Esophagus (tissue), 2 donors: ENCODE measurements around the gene LIPA. TPM values are rescaled to one million over a fixed set of nuclear protein-coding genes. Genes with fewer than 3 reads are reported as not detected.
"Not testable (repeated sequence)": the region's sequence is repeated elsewhere in the genome, so short reads cannot be mapped to it uniquely, and the experiment has no call there.

Experiments
- H3K27ac ChIP-seq, 2 donors: one replicate each; pipeline ENCODE4 v1.5.1; 2013; ENCODE audit warnings: low read depth in 2 of 2, mild to moderate bottlenecking in 2 of 2, inconsistent platforms in 1 of 2, low read length in 1 of 2, moderate library complexity in 1 of 2
- H3K27me3 ChIP-seq, 2 donors: one replicate each; pipeline ENCODE4 v1.6.1; 2013; ENCODE audit warnings: low read length in 2 of 2, control low read depth in 1 of 2, mild to moderate bottlenecking in 1 of 2; ENCODE audit not compliant: insufficient read depth in 2 of 2, control insufficient read depth in 1 of 2
- H3K36me3 ChIP-seq, 2 donors: one replicate each; pipeline ENCODE4 v1.6.1; 2013; ENCODE audit warnings: low read length in 1 of 2; ENCODE audit not compliant: control insufficient read depth in 2 of 2, insufficient read depth in 2 of 2
- H3K4me1 ChIP-seq, 2 donors: one replicate each; pipeline ENCODE4 v1.6.1; 2013; ENCODE audit warnings: low read length in 1 of 2; ENCODE audit not compliant: control insufficient read depth in 2 of 2, insufficient read depth in 2 of 2
- H3K4me3 ChIP-seq, 2 donors: one replicate each; pipeline ENCODE4 v1.5.1; 2013; ENCODE audit warnings: low read length in 2 of 2, mild to moderate bottlenecking in 2 of 2, low read depth in 1 of 2, moderate library complexity in 1 of 2
- H3K9me3 ChIP-seq, 2 donors: one replicate each; pipeline ENCODE4 v1.6.1; 2013; ENCODE audit warnings: mild to moderate bottlenecking in 2 of 2, low read depth in 1 of 2, low read length in 1 of 2, moderate library complexity in 1 of 2; ENCODE audit not compliant: control insufficient read depth in 2 of 2, insufficient read depth in 1 of 2
- WGBS, 2 donors: extraction: QIAGEN DNeasy Blood & Tissue Kit; methylation state at CpG; one replicate each; pipeline ENCODE4 v1.1.7; 2013; 5-methylcytosine and 5-hydroxymethylcytosine counted together
- polyA plus RNA-seq, 2 donors: library from polyadenylated mRNA; stranded (reverse); fragments of 200-250 nt; gene quantifications; one replicate each; pipeline ENCODE4 v1.2.3, GENCODE V29; 2013
- donor health status: healthy with polysubstance abuse.
- donor health status: Bipolar disorder and iron deficiency.

The LIPA gene
- polyA plus RNA-seq, 2 donors: 7.8 to 17.3 TPM

DNA sequence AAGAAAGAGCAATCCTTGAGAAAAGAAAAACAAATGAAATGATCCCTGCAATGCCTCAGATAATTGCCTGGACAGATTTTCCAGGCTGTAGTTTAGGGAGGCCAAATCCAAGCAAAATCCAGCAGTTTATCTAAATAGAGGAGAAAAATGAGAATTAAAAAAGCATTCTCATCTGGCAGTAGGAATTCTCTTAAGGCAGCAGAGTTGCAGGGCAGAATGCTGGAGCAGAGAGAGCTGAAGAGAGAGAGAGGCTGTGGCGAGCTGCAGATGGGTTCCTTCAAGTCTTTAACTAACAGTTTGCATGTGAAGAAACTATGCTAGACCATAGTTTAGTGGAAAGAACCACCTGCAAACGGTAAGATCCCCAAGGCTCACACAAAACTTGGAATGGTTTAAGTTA is 6.0 kb upstream of the LIPA start:
- Histone ChIP-seq H3K36me3 (no peaks in the 10 kb centered on the region), H3K4me1 (no peaks in the 10 kb centered on the region), H3K27me3 (no peaks in the 10 kb centered on the region), H3K27ac (no peak overlapping the region), H3K4me3 (no peak overlapping the region), H3K9me3 (no peaks in the 10 kb centered on the region)
- 45 to 52% methylated on average over 2 of the region's 2 CpGs for WGBS, 2 donors

DNA sequence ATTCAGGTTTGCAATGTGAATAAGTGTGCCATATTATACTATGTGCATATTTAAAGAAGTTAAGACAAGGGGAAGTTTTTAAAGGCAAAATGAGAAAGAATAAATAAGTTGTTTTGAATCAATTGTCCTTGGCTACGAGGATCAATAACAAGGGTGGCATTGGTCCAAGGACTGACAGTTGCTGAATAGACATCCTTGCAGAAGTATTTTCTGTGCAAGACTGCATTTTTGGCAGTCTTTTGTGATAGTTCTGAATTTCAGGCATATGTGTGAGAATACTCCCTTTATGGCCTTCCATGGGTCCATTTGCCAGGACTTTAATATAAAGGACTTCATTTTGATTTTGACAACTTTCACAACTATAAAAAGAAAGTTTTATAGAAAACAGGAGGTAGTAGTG is 5.4 kb upstream of the LIPA start:
- H3K27ac ChIP-seq: no peak overlapping the region
- H3K4me1 ChIP-seq: no peaks in the 10 kb centered on the region
- H3K9me3 ChIP-seq: no peaks in the 10 kb centered on the region
- H3K36me3 ChIP-seq: no peaks in the 10 kb centered on the region
- H3K27me3 ChIP-seq: no peaks in the 10 kb centered on the region
- 46 to 60% methylated on average over 1 of the region's 1 CpG for WGBS, 2 donors
- no peak overlapping the region for H3K4me3 ChIP-seq

DNA sequence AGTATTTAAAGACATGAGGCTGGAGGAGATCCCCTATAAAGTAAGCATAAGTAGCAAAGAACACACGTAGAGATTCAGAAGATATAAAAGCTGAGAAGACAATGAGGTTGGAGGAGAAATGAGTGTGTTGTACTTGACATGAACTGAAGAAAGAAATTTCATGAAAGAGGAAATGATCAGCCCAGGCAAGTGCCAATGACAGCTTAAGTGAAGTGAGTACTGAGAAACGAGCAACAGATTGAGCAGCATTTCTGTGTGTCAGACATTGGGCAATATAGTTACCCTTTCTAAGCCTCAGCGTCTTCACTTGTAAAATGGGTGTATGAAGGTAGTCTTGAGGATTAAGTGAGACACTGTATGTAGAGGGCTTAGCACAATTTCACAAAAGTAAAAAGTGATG is 4.8 kb upstream of the LIPA start:
- Histone ChIP-seq H3K27me3 (no peaks in the 10 kb centered on the region), H3K36me3 (no peaks in the 10 kb centered on the region), H3K27ac (no peak overlapping the region), H3K4me3 (no peak overlapping the region), H3K9me3 (no peaks in the 10 kb centered on the region), H3K4me1 (no peaks in the 10 kb centered on the region)
- 65 to 70% methylated on average over 3 of the region's 3 CpGs for WGBS, 2 donors

DNA sequence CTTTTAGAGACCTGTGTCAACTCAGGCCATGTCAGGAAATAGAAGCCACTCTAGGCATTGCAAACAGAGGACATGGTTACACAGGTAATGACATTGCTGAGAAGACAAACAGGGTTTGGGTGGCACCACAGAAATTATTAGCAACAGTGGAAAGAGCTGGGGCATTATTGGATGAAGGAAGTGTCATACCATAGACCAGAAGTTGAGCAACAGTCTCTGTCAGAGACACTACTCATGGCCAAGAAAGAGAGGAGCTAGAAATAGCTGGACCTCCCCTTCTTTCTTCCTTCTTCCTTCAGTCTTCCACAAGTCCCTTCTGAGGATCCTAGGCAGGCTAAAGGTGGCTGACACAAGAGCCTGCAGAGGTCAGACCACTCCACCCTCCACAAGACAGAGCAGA is 4.2 kb upstream of the LIPA start:
- Histone ChIP-seq H3K27ac (peak overlapping the region in 1 of 2 donors; percentile 41), H3K9me3 (no peaks in the 10 kb centered on the region), H3K36me3 (no peaks in the 10 kb centered on the region), H3K4me3 (no peak overlapping the region), H3K4me1 (no peaks in the 10 kb centered on the region), H3K27me3 (no peaks in the 10 kb centered on the region)

DNA sequence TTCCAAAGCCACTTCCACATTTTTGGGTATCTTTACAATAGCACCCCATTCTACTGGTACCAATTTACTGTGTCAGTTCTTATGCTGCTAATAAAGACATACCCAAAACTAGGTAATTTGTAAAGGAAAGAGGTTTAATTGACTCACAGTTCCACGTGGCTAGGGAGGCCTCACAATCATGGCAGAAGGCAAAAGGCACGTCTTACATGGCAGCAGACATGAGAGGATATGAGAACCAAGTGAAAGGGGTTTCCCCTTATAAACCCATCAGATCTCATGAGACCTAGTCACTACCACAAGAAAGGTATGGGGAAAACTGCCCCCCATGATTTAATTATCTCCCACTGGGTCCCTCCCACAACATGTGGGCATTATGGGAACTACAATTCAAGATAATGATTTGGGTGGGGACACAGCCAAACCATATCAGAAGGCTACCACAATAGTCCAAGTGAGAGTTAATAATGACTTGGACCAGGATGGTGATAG is 3.6 kb upstream of the LIPA start:
- WGBS, 2 donors: 68 to 69% methylated on average over 2 of the region's 2 CpGs
- not testable (repeated sequence) for H3K36me3 ChIP-seq, H3K4me1 ChIP-seq, H3K4me3 ChIP-seq, H3K9me3 ChIP-seq, H3K27me3 ChIP-seq, H3K27ac ChIP-seq

DNA sequence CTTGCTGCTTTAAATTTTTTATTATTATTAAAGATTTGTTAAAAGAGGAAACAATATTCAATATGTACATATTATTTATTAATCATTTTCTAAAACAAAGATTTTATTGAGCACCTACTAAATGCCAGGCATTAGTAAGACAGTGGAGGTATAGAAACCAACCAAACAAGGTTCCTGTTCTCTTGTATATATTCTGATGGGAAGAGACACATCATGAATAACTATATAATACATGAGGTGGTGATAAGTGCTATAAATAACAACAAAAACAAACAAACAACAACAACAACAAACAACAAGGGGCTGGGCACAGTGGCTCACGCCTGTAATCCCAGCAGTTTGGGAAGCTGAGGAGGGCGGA is 630 bp upstream of the LIPA start:
- no peaks in the 10 kb centered on the region for H3K9me3 ChIP-seq
- no peaks in the 10 kb centered on the region for H3K27me3 ChIP-seq
- H3K4me3 ChIP-seq: peak overlapping the region in 1 of 2 donors; percentile 70
- no peaks in the 10 kb centered on the region for H3K4me1 ChIP-seq
- H3K27ac ChIP-seq: no peak overlapping the region
- no peaks in the 10 kb centered on the region for H3K36me3 ChIP-seq
- 80 to 88% methylated on average over 2 of the region's 2 CpGs for WGBS, 2 donors

DNA sequence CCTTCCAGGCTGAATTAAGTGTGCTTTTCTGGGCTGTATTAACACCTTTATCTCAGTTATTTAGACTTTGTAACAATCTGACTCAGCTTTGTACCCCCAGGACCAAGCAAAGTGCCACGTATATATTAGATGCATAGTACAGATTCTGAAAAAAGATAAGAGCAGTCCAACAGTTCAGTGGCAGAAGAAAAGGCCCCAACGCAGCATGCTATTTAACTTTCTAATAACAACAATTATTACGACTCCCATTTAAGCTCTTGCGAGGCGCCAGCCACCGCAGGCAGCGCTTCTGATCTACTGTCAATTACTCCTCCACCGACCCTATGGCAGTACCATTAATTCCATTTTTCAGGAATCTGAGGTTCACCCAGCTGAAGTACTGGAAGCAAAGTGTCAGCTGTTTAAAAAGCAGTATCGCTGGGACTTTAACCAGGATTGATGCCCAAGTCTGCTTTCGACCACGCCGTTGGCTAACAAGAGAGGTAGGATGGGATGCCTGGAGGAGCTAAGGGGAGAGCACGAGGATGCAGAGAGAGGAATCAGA is 638 bp downstream of the LIPA start:
- Histone ChIP-seq H3K4me3 (peak overlapping the region; percentile 70 to 73), H3K27me3 (no peaks in the 10 kb centered on the region), H3K27ac (peak overlapping the region in 1 of 2 donors; percentile 75), H3K36me3 (no peaks in the 10 kb centered on the region), H3K4me1 (no peaks in the 10 kb centered on the region), H3K9me3 (no peaks in the 10 kb centered on the region)
- WGBS, 2 donors: 17 to 23% methylated on average over 13 of the region's 13 CpGs

DNA sequence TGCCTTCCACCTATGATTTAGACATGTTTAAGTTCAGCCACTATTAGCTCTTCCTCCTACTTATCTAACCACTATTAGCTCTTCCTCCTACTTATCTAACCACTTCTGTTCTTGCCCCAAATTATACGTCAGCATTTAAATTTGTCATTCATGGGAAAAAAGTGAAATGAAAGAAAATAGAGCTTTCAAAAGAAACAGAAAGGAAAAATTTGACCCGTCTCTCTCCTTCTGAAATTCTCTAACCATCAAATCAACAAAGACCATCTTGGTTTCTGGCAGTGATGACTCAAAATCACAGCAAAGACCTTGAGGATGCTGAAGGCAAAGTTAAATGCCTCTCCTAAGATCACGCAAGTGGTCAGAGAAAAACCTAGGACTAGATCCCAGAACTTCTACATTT is 2.6 kb downstream of the LIPA start:
- Histone ChIP-seq H3K27ac (no peak overlapping the region), H3K36me3 (no peaks in the 10 kb centered on the region), H3K4me1 (no peaks in the 10 kb centered on the region), H3K9me3 (no peaks in the 10 kb centered on the region), H3K27me3 (no peaks in the 10 kb centered on the region), H3K4me3 (no peak overlapping the region)
- WGBS, 2 donors: 69 to 71% methylated on average over 3 of the region's 3 CpGs

DNA sequence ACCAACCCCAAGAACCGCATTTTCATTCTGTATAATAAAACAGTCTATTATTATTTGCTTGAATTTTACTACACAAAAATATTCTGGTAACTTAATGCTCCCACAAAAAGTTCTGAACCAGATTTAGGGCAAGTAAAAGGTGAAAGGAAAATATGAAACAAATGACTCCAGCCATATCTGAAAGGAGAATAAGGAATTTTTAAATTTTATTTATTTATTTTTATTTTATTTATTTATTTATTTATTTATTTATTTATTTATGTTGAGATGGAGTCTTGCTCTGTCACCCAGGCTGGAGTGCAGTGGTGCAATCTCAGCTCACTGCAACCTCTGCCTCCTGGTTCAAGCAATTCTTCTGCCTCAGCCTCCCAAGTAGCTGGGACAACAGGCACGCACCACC is 4.0 kb downstream of the LIPA start:
- not testable (repeated sequence) for H3K36me3 ChIP-seq, H3K9me3 ChIP-seq, H3K4me3 ChIP-seq, H3K27ac ChIP-seq, H3K27me3 ChIP-seq, H3K4me1 ChIP-seq
- WGBS, 2 donors: 96 to 97% methylated on average over 2 of the region's 2 CpGs

DNA sequence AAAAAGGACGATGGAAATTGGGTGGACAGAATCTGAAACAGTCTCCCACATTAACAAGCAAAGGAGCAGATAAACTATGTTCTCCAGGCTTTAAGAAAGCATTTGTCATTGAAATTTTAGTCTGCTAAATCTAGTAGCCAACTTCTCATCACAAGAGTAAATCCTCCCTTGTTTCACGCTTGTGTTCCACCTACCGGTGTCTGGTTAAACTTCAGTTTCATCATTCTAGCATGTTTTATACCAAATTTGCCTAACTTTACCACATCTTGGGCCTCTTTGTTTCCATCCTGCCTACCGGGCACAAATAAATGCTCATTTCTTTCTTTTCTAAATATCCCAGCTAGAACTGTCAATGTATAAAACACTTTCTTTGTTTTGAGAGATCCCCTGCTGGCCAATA is 5.8 kb downstream of the LIPA start:
- Histone ChIP-seq H3K4me1 (peaks cover 0 to 3% of the 10 kb centered on the region in 2 donors), H3K36me3 (peaks cover 0 to 4% of the 10 kb centered on the region in 2 donors), H3K27ac (no peak overlapping the region), H3K4me3 (no peak overlapping the region), H3K9me3 (no peaks in the 10 kb centered on the region), H3K27me3 (no peaks in the 10 kb centered on the region)
- WGBS, 2 donors: 76 to 77% methylated on average over 4 of the region's 4 CpGs
